Endothelial cell of umbilical vein (primary cell): ENCODE measurements around the gene MED7. TPM values are rescaled to one million over a fixed set of nuclear protein-coding genes. Genes with fewer than 3 reads are reported as not detected.

Experiments used
- BruUV-seq: library from RNA; stranded (reverse); fragments of 400-500 nt; replicated peaks from 2 replicates; lab custom pipeline; 2021; lab: Mats Ljungman, UMichigan
- CTCF ChIA-PET: fragments of 300-600, 350-600 bp; sonication (Branson Sonifier 250); formaldehyde crosslinking; loops from one replicate; lab custom pipeline; 2021; ENCODE audit warnings: antibody characterized with exemption, inconsistent platforms; lab: Charles Lee
- POLR2A ChIA-PET: fragments of 300-600, 350-600 bp; sonication (Branson Sonifier 250); formaldehyde crosslinking; loops from one replicate; lab custom pipeline; 2021; ENCODE audit warnings: antibody characterized with exemption, inconsistent platforms; lab: Charles Lee
- DNase-seq: peaks from one replicate; pipeline ENCODE4 v3.0.0-alpha.2; 2011; ENCODE audit warnings: low read depth, low spot score
- FAIRE-seq: peaks from 2 replicates; lab custom pipeline; 2011; peaks lifted over from hg19 to GRCh38; lab: Jason Lieb, UNC
- H2AFZ ChIP-seq: 2 replicates; pipeline ENCODE4 v1.6.0; 2012; ENCODE audit warnings: low read depth, low read length, control low read depth, inconsistent platforms
- H3K27ac ChIP-seq: 2 replicates; pipeline ENCODE4 v1.5.1; 2011; ENCODE audit warnings: low read depth, mild to moderate bottlenecking, control low read depth, low read length, moderate library complexity; ENCODE audit not compliant: insufficient read depth
- H3K27me3 ChIP-seq, 2 experiments: 2 replicates each; pipeline versions ENCODE4 v1.6.0 to v1.6.1; 2011; ENCODE audit warnings: low read length in 2 of 2, mixed read lengths in 1 of 2; ENCODE audit not compliant: control insufficient read depth in 2 of 2, insufficient read depth in 2 of 2
- H3K36me3 ChIP-seq, 2 experiments: 2 replicates in 1 of 2; 3 replicates in 1 of 2; pipeline ENCODE4 v1.5.1; 2011; ENCODE audit warnings: low read length in 2 of 2, mild to moderate bottlenecking in 1 of 2, moderate library complexity in 1 of 2; ENCODE audit not compliant: control insufficient read depth in 2 of 2, insufficient read depth in 2 of 2; ENCODE audit errors: extremely low read depth in 1 of 2
- H3K4me1 ChIP-seq: 3 replicates; pipeline ENCODE4 v1.5.1; 2011; ENCODE audit warnings: mild to moderate bottlenecking, low read length; ENCODE audit not compliant: control insufficient read depth, insufficient read depth; ENCODE audit errors: extremely low read depth
- H3K4me2 ChIP-seq: 2 replicates; pipeline ENCODE4 v1.6.1; 2011; ENCODE audit warnings: low read length, control low read depth, mixed read lengths; ENCODE audit not compliant: insufficient read depth
- H3K4me3 ChIP-seq, 3 experiments: fragments of 200-600 bp in 1 of 3; sonication (generic), shearing (Covaris generic) in 1 of 3; replicated peaks in 1 of 3; 2 replicates each; pipeline ENCODE4 v1.5.1; 2011 to 2016; ENCODE audit warnings: control low read depth in 3 of 3, low read length in 3 of 3, mild to moderate bottlenecking in 2 of 3, inconsistent platforms in 1 of 3, low read depth in 1 of 3, moderate library complexity in 1 of 3; ENCODE audit not compliant: insufficient read depth in 1 of 3
- H3K79me2 ChIP-seq: 2 replicates; pipeline ENCODE4 v1.6.0; 2012; ENCODE audit warnings: low read length, inconsistent platforms; ENCODE audit not compliant: control insufficient read depth, insufficient read depth
- H3K9ac ChIP-seq: replicated peaks from 2 replicates; pipeline ENCODE3; 2011; ENCODE audit warnings: low read length, control low read depth; ENCODE audit not compliant: insufficient read depth; ENCODE audit errors: extremely low read depth
- H3K9me1 ChIP-seq: replicated peaks from 3 replicates; pipeline ENCODE4 v1.6.0; 2011; ENCODE audit warnings: mild to moderate bottlenecking, low read length; ENCODE audit not compliant: control insufficient read depth, insufficient read depth; ENCODE audit errors: extremely low read depth
- H3K9me3 ChIP-seq: replicated peaks from 2 replicates; pipeline ENCODE4 v1.5.1; 2012; ENCODE audit warnings: low read length, inconsistent platforms; ENCODE audit not compliant: control insufficient read depth, insufficient read depth
- H4K20me1 ChIP-seq: replicated peaks from 2 replicates; pipeline ENCODE3; 2011; ENCODE audit warnings: mild to moderate bottlenecking, low read length; ENCODE audit not compliant: control insufficient read depth, insufficient read depth; ENCODE audit errors: extremely low read depth
- EZH2 ChIP-seq: IDR thresholded peaks from 2 replicates; pipeline ENCODE4 v1.6.1; 2012; ENCODE audit warnings: borderline replicate concordance, low read depth, mild to moderate bottlenecking, moderate library complexity, low read length, inconsistent platforms; ENCODE audit not compliant: severe bottlenecking
- FOS ChIP-seq: IDR thresholded peaks from 2 replicates; pipeline ENCODE4 v1.6.1; 2011; ENCODE audit warnings: mild to moderate bottlenecking, low read length, moderate library complexity, borderline replicate concordance; ENCODE audit not compliant: insufficient read depth
- GATA2 ChIP-seq: IDR thresholded peaks from 2 replicates; pipeline ENCODE4 v1.7.0; 2011; ENCODE audit warnings: low read depth, mild to moderate bottlenecking, moderate library complexity, mixed read lengths, low read length; ENCODE audit not compliant: insufficient read length, insufficient read depth
- JUN ChIP-seq: IDR thresholded peaks from 2 replicates; pipeline ENCODE4 v1.6.1; 2011; ENCODE audit warnings: borderline replicate concordance, low read depth; ENCODE audit not compliant: insufficient read length, insufficient read depth
- MYC ChIP-seq: IDR thresholded peaks from one replicate; pipeline ENCODE4 v1.6.1; 2011; ENCODE audit warnings: mild to moderate bottlenecking, low read depth, low read length
- POLR2A ChIP-seq: IDR thresholded peaks from 2 replicates; pipeline ENCODE4 v1.6.1; 2012; ENCODE audit warnings: low read depth, mild to moderate bottlenecking, control low read depth, low read length
- POLR2AphosphoS5 ChIP-seq: IDR thresholded peaks from 2 replicates; pipeline ENCODE4 v1.6.1; 2012; ENCODE audit warnings: low read depth, mild to moderate bottlenecking, control low read depth, low read length, moderate library complexity; ENCODE audit not compliant: insufficient read depth
- dilution Hi-C: fragments of 300-500 bp; cut with MboI; formaldehyde crosslinking; loops from one replicate; pipeline ENCODE4 v1.15.0; 2019; ENCODE audit warnings: low sequenced_read_pairs; ENCODE audit not compliant: extremely low pct_ligation_motif_present
- intact Hi-C: fragments of 100-400 bp; cut with micrococcal nuclease; formaldehyde crosslinking; loops from one replicate; pipeline ENCODE4 v1.10.0; 2022
- polyA plus RNA-seq, 4 experiments: library from polyadenylated mRNA; depleted of rRNA in 3 of 4; stranded (reverse) in 3 of 4; unstranded in 1 of 4; fragments of >200 nt; gene quantifications; 2 replicates each; pipeline versions ENCODE4 v1.2.1 to v1.2.3, GENCODE V29; 2011 to 2012; ENCODE audit warnings: missing spikeins in 1 of 4
- total RNA-seq: library from RNA; stranded (reverse); gene quantifications from 2 replicates; pipeline ENCODE4 v1.2.3, GENCODE V29; 2021
- TF ChIP-seq, protein P1 (sequence below), 2 donors: IDR thresholded peaks; 1 replicate in 1 of 2; 2 replicates in 1 of 2; pipeline ENCODE4 v1.5.1; 2011; ENCODE audit warnings: low read length in 2 of 2, mild to moderate bottlenecking in 2 of 2, moderate library complexity in 2 of 2, control low read depth in 1 of 2, inconsistent platforms in 1 of 2, low read depth in 1 of 2; ENCODE audit not compliant: insufficient read depth in 1 of 2; ENCODE audit errors: extremely low read depth in 1 of 2
- TF ChIP-seq, protein P2 (sequence below): IDR thresholded peaks from 2 replicates; pipeline ENCODE4 v1.6.1; 2011; ENCODE audit not compliant: insufficient read depth, insufficient read length

MED7 gene
- total and polyA plus RNA-seq, 2 donors (not counting 3 experiments of a cell fraction or from before 2014, with no cell fraction given) = 4.3 to 9.2 TPM

DNA sequence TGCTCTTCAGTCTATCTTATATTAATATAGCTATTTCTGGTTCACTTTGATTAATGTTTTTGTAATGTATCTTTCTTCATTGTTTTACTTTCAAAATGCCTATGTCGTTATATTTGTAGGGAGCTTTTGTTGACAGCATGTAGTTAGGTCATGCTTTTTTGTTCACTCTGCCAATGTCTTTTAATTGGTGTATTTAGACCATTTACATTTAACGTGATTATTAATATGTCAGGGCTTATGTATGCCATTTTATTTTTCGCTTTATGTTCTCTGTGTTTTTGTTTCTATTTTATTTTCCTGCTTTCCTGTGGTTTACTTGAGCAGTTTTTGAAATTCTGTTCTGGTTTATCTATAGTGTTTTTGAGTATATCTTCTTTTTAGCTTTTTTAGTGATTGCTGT is 12.6 kb upstream of the MED7 start:
- no TSS peak for BruUV-seq
- no peak overlapping the region for H3K9ac ChIP-seq
- FAIRE-seq = no peak
- H3K4me3 ChIP-seq = no peak overlapping the region
- ChIA-PET CTCF (interaction anchor here (0.7 kb wide), 1 partner anchor 12 kb away, joined by 3 read pairs; no protein-coding TSS in a partner anchor), POLR2A (no interaction called here)
- H3K36me3 ChIP-seq = no peaks in the 10 kb centered on the region
- intact Hi-C loops = no loop called here
- H3K4me1 ChIP-seq = no peaks in the 10 kb centered on the region
- dilution Hi-C loops = no loop called here
- no peak for DNase-seq
- H3K9me3 ChIP-seq = no peaks in the 10 kb centered on the region
- no peaks in the 10 kb centered on the region for H3K9me1 ChIP-seq
- H3K27ac ChIP-seq = no peak overlapping the region
- H3K79me2 ChIP-seq = no peaks in the 10 kb centered on the region
- no peaks in the 10 kb centered on the region for H4K20me1 ChIP-seq
- TF ChIP-seq, protein P1, sequence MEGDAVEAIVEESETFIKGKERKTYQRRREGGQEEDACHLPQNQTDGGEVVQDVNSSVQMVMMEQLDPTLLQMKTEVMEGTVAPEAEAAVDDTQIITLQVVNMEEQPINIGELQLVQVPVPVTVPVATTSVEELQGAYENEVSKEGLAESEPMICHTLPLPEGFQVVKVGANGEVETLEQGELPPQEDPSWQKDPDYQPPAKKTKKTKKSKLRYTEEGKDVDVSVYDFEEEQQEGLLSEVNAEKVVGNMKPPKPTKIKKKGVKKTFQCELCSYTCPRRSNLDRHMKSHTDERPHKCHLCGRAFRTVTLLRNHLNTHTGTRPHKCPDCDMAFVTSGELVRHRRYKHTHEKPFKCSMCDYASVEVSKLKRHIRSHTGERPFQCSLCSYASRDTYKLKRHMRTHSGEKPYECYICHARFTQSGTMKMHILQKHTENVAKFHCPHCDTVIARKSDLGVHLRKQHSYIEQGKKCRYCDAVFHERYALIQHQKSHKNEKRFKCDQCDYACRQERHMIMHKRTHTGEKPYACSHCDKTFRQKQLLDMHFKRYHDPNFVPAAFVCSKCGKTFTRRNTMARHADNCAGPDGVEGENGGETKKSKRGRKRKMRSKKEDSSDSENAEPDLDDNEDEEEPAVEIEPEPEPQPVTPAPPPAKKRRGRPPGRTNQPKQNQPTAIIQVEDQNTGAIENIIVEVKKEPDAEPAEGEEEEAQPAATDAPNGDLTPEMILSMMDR (IDR thresholded peaks at IDR 0.05; ENCODE audit: extremely low read depth in 1 of 2, insufficient read depth in 1 of 2, low read depth in 1 of 2, low read length in 2 of 2) = no peak
- TF ChIP-seq JUN (no peak), FOS (no peak), EZH2 (no peak), GATA2 (no peak), POLR2AphosphoS5 (no peak), POLR2A (no peak), MYC (no peak)
- TF ChIP-seq, protein P2, sequence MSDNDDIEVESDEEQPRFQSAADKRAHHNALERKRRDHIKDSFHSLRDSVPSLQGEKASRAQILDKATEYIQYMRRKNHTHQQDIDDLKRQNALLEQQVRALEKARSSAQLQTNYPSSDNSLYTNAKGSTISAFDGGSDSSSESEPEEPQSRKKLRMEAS = no peak
- H2AFZ ChIP-seq = no peak overlapping the region
- no peaks in the 10 kb centered on the region for H3K27me3 ChIP-seq
- H3K4me2 ChIP-seq = no peak overlapping the region
